HT1080 (cell line): ENCODE measurements around the gene HNRNPA1. TPM values are rescaled to one million over a fixed set of nuclear protein-coding genes. Genes with fewer than 3 reads are reported as not detected.

Experiments
- DNase-seq: peaks from one replicate; pipeline ENCODE4 v3.0.0-alpha.2; 2015; ENCODE audit warnings: low read depth
- small RNA-seq: library from RNA; depleted of rRNA; stranded (forward); fragments of <200 nt; gene quantifications from one replicate; pipeline ENCODE3, GENCODE V24; 2014
- total RNA-seq: library from RNA; depleted of rRNA; stranded (reverse); fragments of >200 nt; shearing (Covaris generic); gene quantifications from 2 replicates; pipeline ENCODE4 v1.2.3, GENCODE V29; 2014; rRNA removed

Gene HNRNPA1
- total RNA-seq, 1 experiment from 2014 or later = 660 TPM

DNA sequence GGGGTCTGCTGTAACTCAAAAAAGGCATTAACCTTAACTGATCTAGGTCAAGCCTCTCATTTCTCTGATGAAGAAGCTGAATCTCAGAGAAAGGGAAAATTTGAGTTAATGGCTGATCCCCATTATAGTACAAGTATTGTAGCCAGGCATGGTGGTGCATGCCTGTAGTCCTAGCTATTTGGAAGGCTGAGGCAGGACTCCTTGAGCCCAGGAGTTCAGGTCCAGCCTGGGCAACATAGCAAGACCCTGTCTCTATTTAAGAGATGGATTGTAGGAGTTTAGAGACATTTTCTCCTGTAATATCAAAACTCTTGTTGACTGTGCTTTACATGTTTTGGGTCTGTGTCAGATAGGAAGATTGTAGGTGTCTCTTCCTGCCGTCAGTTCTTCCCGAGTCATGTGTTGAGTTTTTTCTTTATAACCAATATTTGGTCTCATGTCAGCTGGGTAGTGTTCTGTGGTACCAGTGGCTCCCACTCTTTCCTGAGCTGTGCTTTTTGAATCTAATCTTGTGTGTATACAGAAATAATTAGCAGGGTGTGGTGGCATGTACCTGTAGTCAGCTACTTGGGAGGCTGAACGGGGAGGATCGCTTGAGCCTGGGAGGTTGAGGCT lies 53.0 kb downstream of the HNRNPA1 start:
- no peak for DNase-seq

Small RNA genes lying within 50 kb of the gene (small RNA-seq; reads per million reads assigned to genes)
- gene RN7SL390P (not detected), gene RNU6-950P (not detected)

Other genes starting within 250 kb of the HNRNPA1 start
- 0.70 and 2.3 TPM in 2 replicates for gene HOXC5, start 247.7 kb upstream of the HNRNPA1 start, total RNA-seq
- gene HOXC4, start 226.9 kb upstream of the HNRNPA1 start, total RNA-seq = 1.8 and 1.9 TPM in 2 replicates
- gene SMUG1, start 91.7 kb upstream of the HNRNPA1 start, total RNA-seq = 90.4 and 101 TPM in 2 replicates
- 55.9 and 67.6 TPM in 2 replicates for gene CBX5, start 604 bp upstream of the HNRNPA1 start, total RNA-seq
- gene NFE2, start 20.3 kb downstream of the HNRNPA1 start, total RNA-seq = 0.06 TPM in 1 of 2 replicates, not detected in the other
- 83.5 and 96.9 TPM in 2 replicates for gene COPZ1, start 44.4 kb downstream of the HNRNPA1 start, total RNA-seq
- gene GPR84, start 83.8 kb downstream of the HNRNPA1 start, total RNA-seq = not detected in 2 replicates
- gene ZNF385A, start 104.0 kb downstream of the HNRNPA1 start, total RNA-seq = 4.0 and 5.4 TPM in 2 replicates
- gene ITGA5, start 138.5 kb downstream of the HNRNPA1 start, total RNA-seq = 150 and 163 TPM in 2 replicates
- 2.1 TPM in 1 of 2 replicates, not detected in the other for gene GTSF1, start 192.9 kb downstream of the HNRNPA1 start, total RNA-seq
- gene NCKAP1L, start 217.0 kb downstream of the HNRNPA1 start, total RNA-seq = not detected in 2 replicates